GM19397 (cell line): ENCODE measurements around the gene GALNT17.

Source experiments
- ATAC-seq: cut with Tn5 transposase; IDR thresholded peaks from one replicate; pipeline ENCODE4 v1.9.1; 2021; ENCODE audit warnings: mild to moderate bottlenecking, moderate library complexity; ENCODE audit not compliant: unreplicated experiment

GALNT17 gene

GRCh38 chr7:71272509-71273490, 140.9 kb downstream of the GALNT17 start:
- no peak for ATAC-seq

GRCh38 chr7:71278257-71278656, 146.3 kb downstream of the GALNT17 start:
- ATAC-seq = no peak

GRCh38 chr7:71281261-71281660, 149.3 kb downstream of the GALNT17 start:
- no peak for ATAC-seq

GRCh38 chr7:71283802-71284201, 151.9 kb downstream of the GALNT17 start:
- no peak for ATAC-seq

- ATAC-seq = no peak
Measured at GRCh38 chr7:71285571-71286145, 153.7 kb downstream of the GALNT17 start.

GRCh38 chr7:71286336-71286735, 154.4 kb downstream of the GALNT17 start:
- no peak for ATAC-seq

GRCh38 chr7:71286924-71287323, 155.0 kb downstream of the GALNT17 start:
- no peak for ATAC-seq

- ATAC-seq = no peak
Measured at GRCh38 chr7:71290452-71290851, 158.5 kb downstream of the GALNT17 start.

- ATAC-seq = no peak
Measured at GRCh38 chr7:71298378-71298777, 166.4 kb downstream of the GALNT17 start.

GRCh38 chr7:71300086-71300485, 168.1 kb downstream of the GALNT17 start:
- no peak for ATAC-seq

GRCh38 chr7:71300603-71301002, 168.7 kb downstream of the GALNT17 start:
- no peak for ATAC-seq

GRCh38 chr7:71301167-71301566, 169.2 kb downstream of the GALNT17 start:
- ATAC-seq = no peak

- ATAC-seq = no peak
Measured at GRCh38 chr7:71303566-71303965, 171.6 kb downstream of the GALNT17 start.

GRCh38 chr7:71308096-71308495, 176.2 kb downstream of the GALNT17 start:
- ATAC-seq = no peak

- no peak for ATAC-seq
Measured at GRCh38 chr7:71311576-71311975, 179.6 kb downstream of the GALNT17 start.

GRCh38 chr7:71312755-71313490, 181.0 kb downstream of the GALNT17 start:
- ATAC-seq = no peak

GRCh38 chr7:71313553-71313952, 181.6 kb downstream of the GALNT17 start:
- ATAC-seq = no peak

GRCh38 chr7:71320916-71321315, 189.0 kb downstream of the GALNT17 start:
- no peak for ATAC-seq

GRCh38 chr7:71322201-71322600, 190.3 kb downstream of the GALNT17 start:
- no peak for ATAC-seq

GRCh38 chr7:71323726-71324125, 191.8 kb downstream of the GALNT17 start:
- no peak for ATAC-seq

- ATAC-seq = no peak
Measured at GRCh38 chr7:71325151-71325550, 193.2 kb downstream of the GALNT17 start.

GRCh38 chr7:71326595-71326994, 194.7 kb downstream of the GALNT17 start:
- ATAC-seq = no peak
